Osteoblast (primary cell): ENCODE data around the gene GKN1. TPM values are rescaled to one million over a fixed set of nuclear protein-coding genes. Genes with fewer than 3 reads are reported as not detected.

Source experiments
- DNase-seq: peaks from one replicate; pipeline ENCODE4 v3.0.0; 2011; ENCODE audit warnings: low spot score, mixed read lengths; ENCODE audit not compliant: insufficient read length; ENCODE audit errors: missing footprints
- H2AFZ ChIP-seq: 2 replicates; pipeline ENCODE4 v1.6.0; 2011; ENCODE audit warnings: mild to moderate bottlenecking, low read length
- H3K27ac ChIP-seq: 2 replicates; pipeline ENCODE4 v1.5.1; 2011; ENCODE audit warnings: mild to moderate bottlenecking, low read depth, low read length, moderate library complexity
- H3K27me3 ChIP-seq: 2 replicates; pipeline ENCODE4 v1.6.0; 2012; ENCODE audit warnings: mild to moderate bottlenecking, control low read depth, inconsistent platforms, low read length, moderate library complexity; ENCODE audit not compliant: insufficient read depth
- H3K36me3 ChIP-seq: 2 replicates; pipeline ENCODE4 v1.5.1; 2011; ENCODE audit warnings: mild to moderate bottlenecking, low read length, control low read depth, moderate library complexity; ENCODE audit not compliant: insufficient read depth
- H3K4me1 ChIP-seq: 2 replicates; pipeline ENCODE4 v1.5.1; 2011; ENCODE audit warnings: mild to moderate bottlenecking, low read length, control low read depth, moderate library complexity; ENCODE audit not compliant: insufficient read depth
- H3K4me2 ChIP-seq: 2 replicates; pipeline ENCODE4 v1.6.0; 2011; ENCODE audit warnings: mild to moderate bottlenecking, low read length; ENCODE audit not compliant: insufficient read depth
- H3K4me3 ChIP-seq: fragments of 200-600 bp; sonication (generic); 3 replicates; pipeline ENCODE4 v1.5.1; 2012; ENCODE audit warnings: mild to moderate bottlenecking, low read length, inconsistent platforms; ENCODE audit not compliant: insufficient read depth
- H3K79me2 ChIP-seq: 2 replicates; pipeline ENCODE4 v1.6.0; 2012; ENCODE audit warnings: mild to moderate bottlenecking, low read length, control low read depth, inconsistent platforms; ENCODE audit not compliant: insufficient read depth
- H3K9me3 ChIP-seq: 2 replicates; pipeline ENCODE4 v1.5.1; 2011; ENCODE audit warnings: low read depth, low read length, control low read depth
- H4K20me1 ChIP-seq: 2 replicates; pipeline ENCODE4 v1.6.0; 2012; ENCODE audit warnings: mild to moderate bottlenecking, low read length, control low read depth; ENCODE audit not compliant: insufficient read depth
- CTCF ChIP-seq: IDR thresholded peaks from 2 replicates; pipeline ENCODE4 v1.5.1; 2011; ENCODE audit warnings: mild to moderate bottlenecking, low read depth, low read length, moderate library complexity; ENCODE audit errors: extremely low read depth
- total RNA-seq: library from RNA; depleted of rRNA; stranded (reverse); fragments of >200 nt; gene quantifications from 2 replicates; pipeline ENCODE4 v1.2.3, GENCODE V29; 2012

GKN1 gene
- total RNA-seq, 1 donor = not detected

GRCh38 chr2:68964282-68964681, 10.2 kb upstream of the GKN1 start:
- Histone ChIP-seq H3K27ac (no peak overlapping the region), H2AFZ (no peak overlapping the region), H3K79me2 (no peaks in the 10 kb centered on the region), H3K4me2 (no peak overlapping the region), H3K4me3 (no peak overlapping the region), H3K9me3 (no peaks in the 10 kb centered on the region), H3K4me1 (no peaks in the 10 kb centered on the region), H3K27me3 (no peaks in the 10 kb centered on the region), H4K20me1 (no peaks in the 10 kb centered on the region), H3K36me3 (no peaks in the 10 kb centered on the region)
- no peak for DNase-seq
- TF ChIP-seq CTCF = no peak

- H3K4me3 ChIP-seq = no peak overlapping the region
- no peak overlapping the region for H3K27ac ChIP-seq
- H4K20me1 ChIP-seq = no peaks in the 10 kb centered on the region
- no peak overlapping the region for H3K4me2 ChIP-seq
- no peak for TF ChIP-seq CTCF
- H3K27me3 ChIP-seq = no peaks in the 10 kb centered on the region
- no peaks in the 10 kb centered on the region for H3K79me2 ChIP-seq
- H2AFZ ChIP-seq = no peak overlapping the region
- no peaks in the 10 kb centered on the region for H3K36me3 ChIP-seq
- H3K4me1 ChIP-seq = peaks cover 28% of the 10 kb centered on the region
- no peaks in the 10 kb centered on the region for H3K9me3 ChIP-seq
- DNase-seq = no peak
Observed at GRCh38 chr2:68968221-68968620, 6.2 kb upstream of the GKN1 start.

GRCh38 chr2:68969736-68970490, 4.5 kb upstream of the GKN1 start:
- no peak overlapping the region for H2AFZ ChIP-seq
- TF ChIP-seq CTCF = no peak
- no peaks in the 10 kb centered on the region for H3K9me3 ChIP-seq
- no peak overlapping the region for H3K4me3 ChIP-seq
- H3K4me1 ChIP-seq = peaks cover 36% of the 10 kb centered on the region
- no peaks in the 10 kb centered on the region for H3K79me2 ChIP-seq
- H3K27ac ChIP-seq = peak overlapping the region; percentile 98
- no peaks in the 10 kb centered on the region for H3K27me3 ChIP-seq
- no peaks in the 10 kb centered on the region for H4K20me1 ChIP-seq
- no peaks in the 10 kb centered on the region for H3K36me3 ChIP-seq
- no peak for DNase-seq
- no peak overlapping the region for H3K4me2 ChIP-seq

GRCh38 chr2:68970566-68971265, 3.7 kb upstream of the GKN1 start:
- Histone ChIP-seq H4K20me1 (no peaks in the 10 kb centered on the region), H3K4me2 (peak overlapping the region; percentile 37), H3K4me3 (no peak overlapping the region), H3K9me3 (no peaks in the 10 kb centered on the region), H3K79me2 (no peaks in the 10 kb centered on the region), H2AFZ (no peak overlapping the region), H3K27me3 (no peaks in the 10 kb centered on the region), H3K4me1 (peaks cover 43% of the 10 kb centered on the region), H3K27ac (peak overlapping the region; percentile 98), H3K36me3 (no peaks in the 10 kb centered on the region)
- TF ChIP-seq CTCF = no peak
- peak; percentile 49 for DNase-seq
